Measurements from ENCODE around the gene RSPRY1.

GRCh38 chr16:57276596-57276995 is 90.5 kb downstream of the RSPRY1 start:
- TF ChIP-seq POLR2A (IDR thresholded peaks at IDR 0.05) (no peak), CTCF (IDR thresholded peaks at IDR 0.05) (no peak), EP300 (IDR thresholded peaks at IDR 0.05) (no peak)

Data from ovary (tissue), 3 donors.